K562 treated with DMSO at 1 percent for 12 hours (cell line): Measurements from ENCODE around the gene PPP2R2C. TPM values are rescaled to one million over a fixed set of nuclear protein-coding genes. Genes with fewer than 3 reads are reported as not detected.

ENCODE experiments used
- total RNA-seq: library from RNA; unstranded; fragments of 300-600 nt; gene quantifications from 2 replicates; pipeline ENCODE4 v1.2.3, GENCODE V29; 2022; ENCODE audit not compliant: insufficient read depth

PPP2R2C gene
- not detected in 2 replicates for total RNA-seq

DNA sequence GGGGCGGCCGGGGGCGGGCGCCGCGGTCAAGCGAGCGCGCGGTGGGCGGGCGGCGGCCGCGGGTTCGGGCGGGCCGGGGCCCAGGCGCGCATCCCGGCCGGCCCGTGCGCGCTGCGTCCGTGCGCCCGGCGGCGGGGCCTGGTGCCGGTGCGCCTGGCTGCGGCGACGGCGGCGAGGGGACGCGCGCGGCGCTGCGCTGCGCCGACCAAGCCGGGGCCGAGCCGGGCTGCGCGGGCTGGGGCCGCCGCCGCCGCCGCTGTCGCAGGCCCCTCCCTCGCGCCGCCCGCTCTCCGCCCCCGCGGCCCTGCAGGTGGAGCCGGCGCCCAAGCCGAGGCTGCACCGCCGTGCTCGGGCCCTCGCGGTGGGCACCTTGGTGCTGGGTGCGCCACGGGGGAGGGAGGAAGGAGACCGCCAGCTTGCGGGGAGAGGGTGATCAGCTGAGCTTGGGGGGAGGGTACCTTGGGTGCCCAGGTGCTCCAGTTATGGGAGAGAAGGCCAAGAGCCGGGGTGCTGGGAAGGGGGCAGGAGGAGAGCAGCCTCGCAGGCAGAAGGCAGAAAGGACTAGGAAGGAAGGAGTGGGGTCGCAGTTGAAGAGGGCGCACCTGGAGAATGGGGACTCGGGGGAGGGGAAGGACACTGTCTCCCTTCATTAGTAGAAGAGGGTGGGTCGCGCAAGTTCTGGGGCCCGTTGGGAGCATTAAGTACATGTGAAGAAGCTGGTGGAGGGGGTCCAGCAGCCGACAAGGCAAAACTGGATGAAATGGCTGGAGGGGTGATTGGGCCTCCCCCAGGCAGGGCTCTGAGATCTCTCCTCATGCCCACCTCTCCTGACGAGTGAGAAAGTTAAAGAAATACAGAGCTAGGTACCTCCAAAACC, at the start of gene PPP2R2C:
Gene PPP2R2C (minus strand): TSS at position 228 of the 877 bp plus-strand sequence. CDS start 385 bp downstream, outside the sequence.

Other genes starting within 250 kb of the PPP2R2C start
- 0.28 and 0.85 TPM in 2 replicates for gene WFS1, start 202.8 kb downstream of the PPP2R2C start, total RNA-seq
- 6.6 and 30.3 TPM in 2 replicates for gene MAN2B2, start 102.6 kb upstream of the PPP2R2C start, total RNA-seq
- 346 and 408 TPM in 2 replicates for gene MRFAP1, start 168.1 kb upstream of the PPP2R2C start, total RNA-seq
- gene S100P, start 221.3 kb upstream of the PPP2R2C start, total RNA-seq = 77.1 and 186 TPM in 2 replicates
- gene MRFAP1L1, start 237.3 kb upstream of the PPP2R2C start, total RNA-seq = 73.5 and 101 TPM in 2 replicates
- 36.1 and 37.4 TPM in 2 replicates for gene BLOC1S4, start 243.6 kb upstream of the PPP2R2C start, total RNA-seq